MCF 10A (cell line): ENCODE measurements around the gene CROCC2. TPM values are rescaled to one million over a fixed set of nuclear protein-coding genes. Genes with fewer than 3 reads are reported as not detected.

Experiments used
- BruUV-seq: library from RNA; stranded (reverse); fragments of 400-500 nt; replicated peaks from 2 replicates; lab custom pipeline; 2021; lab: Mats Ljungman, UMichigan
- CTCF ChIA-PET: fragments of 300-600 bp; sonication (Branson Sonifier 250); formaldehyde crosslinking; extraction: SDS; loops from one replicate; lab custom pipeline; 2021; ENCODE audit warnings: antibody characterized with exemption, inconsistent platforms; lab: Yijun Ruan, JAX
- POLR2A ChIA-PET: fragments of 300-600, 350-650 bp; sonication (Branson Sonifier 250); formaldehyde crosslinking; extraction: SDS; loops from one replicate; lab custom pipeline; 2020; ENCODE audit warnings: antibody characterized with exemption, inconsistent platforms; lab: Yijun Ruan, JAX
- DNase-seq: peaks from one replicate; pipeline ENCODE4 v3.0.0-alpha.2; 2018; ENCODE audit not compliant: unreplicated experiment
- H3K27ac Mint-ChIP-seq: one replicate; pipeline ENCODE4 v1.8.0; 2022; ENCODE audit warnings: mild to moderate bottlenecking, low read depth, mixed read lengths; ENCODE audit not compliant: unreplicated experiment
- H3K27me3 Mint-ChIP-seq: one replicate; pipeline ENCODE4 v1.8.0; 2022; ENCODE audit warnings: mixed read lengths; ENCODE audit not compliant: insufficient read depth, unreplicated experiment
- H3K36me3 Mint-ChIP-seq: one replicate; pipeline ENCODE4 v1.8.0; 2022; ENCODE audit warnings: mild to moderate bottlenecking, moderate library complexity, mixed read lengths; ENCODE audit not compliant: insufficient read depth, unreplicated experiment
- H3K4me1 Mint-ChIP-seq: one replicate; pipeline ENCODE4 v1.8.0; 2022; ENCODE audit warnings: mixed read lengths; ENCODE audit not compliant: insufficient read depth, unreplicated experiment
- H3K4me3 Mint-ChIP-seq: one replicate; pipeline ENCODE4 v1.8.0; 2022; ENCODE audit warnings: mild to moderate bottlenecking, moderate library complexity, mixed read lengths; ENCODE audit not compliant: unreplicated experiment
- H3K9me3 Mint-ChIP-seq: one replicate; pipeline ENCODE4 v1.8.0; 2022; ENCODE audit warnings: mixed read lengths; ENCODE audit not compliant: unreplicated experiment
- intact Hi-C: fragments of 100-400 bp; cut with micrococcal nuclease; formaldehyde crosslinking; loops from 2 replicates; pipeline ENCODE4 v1.14.1; 2022
- total RNA-seq: library from RNA; stranded (reverse); gene quantifications from 2 replicates; pipeline ENCODE4 v1.2.3, GENCODE V29; 2022
- TF ChIP-seq, protein P1 (sequence below): fragments of 200-600 bp; IDR thresholded peaks from one replicate; pipeline ENCODE4 v1.8.0; 2022; ENCODE audit warnings: antibody characterized with exemption, mild to moderate bottlenecking; ENCODE audit not compliant: unreplicated experiment

The CROCC2 gene
- total RNA-seq, 1 experiment from 2014 or later: not detected

DNA sequence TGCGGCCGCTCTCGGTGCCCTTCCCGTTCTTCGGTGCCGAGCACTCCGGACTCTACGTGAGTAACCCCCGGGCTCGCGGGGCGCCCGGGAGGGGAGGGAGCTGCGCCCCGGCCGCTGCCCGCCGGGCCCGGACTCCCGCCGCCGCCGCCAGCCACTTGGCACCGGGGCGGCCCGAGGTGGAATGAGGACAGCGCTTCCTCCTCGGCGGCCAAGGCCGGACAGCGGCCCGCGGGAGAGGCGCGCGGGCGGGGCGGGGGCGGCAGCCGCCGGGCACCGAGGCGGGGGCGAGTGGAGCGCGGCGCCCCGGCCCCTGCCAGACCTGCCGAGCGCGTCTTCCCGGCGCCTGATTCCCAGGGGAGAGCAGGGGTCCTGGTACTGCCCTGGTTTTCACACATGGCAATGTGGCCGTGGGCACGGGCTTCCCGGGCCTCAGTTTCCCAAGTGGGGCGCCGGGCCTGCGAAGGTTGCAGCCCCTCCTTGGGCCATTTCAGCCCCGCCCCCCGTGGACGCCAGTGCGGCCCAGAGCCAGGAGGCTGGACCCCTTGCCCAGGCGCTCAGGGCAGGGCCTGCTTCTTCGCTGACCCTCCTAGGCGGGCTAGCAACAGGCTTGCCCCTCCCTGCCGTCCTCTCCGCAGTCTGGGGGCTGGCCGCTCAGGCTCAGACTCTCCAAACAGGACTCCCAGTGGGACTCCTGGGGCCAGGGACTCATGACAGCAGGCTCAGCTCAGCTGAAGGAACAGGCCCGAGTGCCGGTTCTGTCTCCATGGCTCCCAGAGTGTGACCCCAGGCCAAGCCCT lies 93.1 kb downstream of the CROCC2 start:
- Mint-ChIP-seq H3K27ac (no peak overlapping the region), H3K4me1 (peaks cover 16% of the 10 kb centered on the region), H3K9me3 (peaks cover 6% of the 10 kb centered on the region), H3K36me3 (peaks cover 14% of the 10 kb centered on the region), H3K27me3 (no peaks in the 10 kb centered on the region), H3K4me3 (peak overlapping the region; percentile 76)
- no TSS peak for BruUV-seq
- POLR2A ChIA-PET: interaction anchor here (1.1 to 1.5 kb wide), 2 partner anchors 12 to 314 kb away, joined by 3 to 8 read pairs; no protein-coding TSS in a partner anchor
- CTCF ChIA-PET: no interaction called here
- intact Hi-C loops: no loop called here
- DNase-seq: no peak
- TF ChIP-seq, protein P1, sequence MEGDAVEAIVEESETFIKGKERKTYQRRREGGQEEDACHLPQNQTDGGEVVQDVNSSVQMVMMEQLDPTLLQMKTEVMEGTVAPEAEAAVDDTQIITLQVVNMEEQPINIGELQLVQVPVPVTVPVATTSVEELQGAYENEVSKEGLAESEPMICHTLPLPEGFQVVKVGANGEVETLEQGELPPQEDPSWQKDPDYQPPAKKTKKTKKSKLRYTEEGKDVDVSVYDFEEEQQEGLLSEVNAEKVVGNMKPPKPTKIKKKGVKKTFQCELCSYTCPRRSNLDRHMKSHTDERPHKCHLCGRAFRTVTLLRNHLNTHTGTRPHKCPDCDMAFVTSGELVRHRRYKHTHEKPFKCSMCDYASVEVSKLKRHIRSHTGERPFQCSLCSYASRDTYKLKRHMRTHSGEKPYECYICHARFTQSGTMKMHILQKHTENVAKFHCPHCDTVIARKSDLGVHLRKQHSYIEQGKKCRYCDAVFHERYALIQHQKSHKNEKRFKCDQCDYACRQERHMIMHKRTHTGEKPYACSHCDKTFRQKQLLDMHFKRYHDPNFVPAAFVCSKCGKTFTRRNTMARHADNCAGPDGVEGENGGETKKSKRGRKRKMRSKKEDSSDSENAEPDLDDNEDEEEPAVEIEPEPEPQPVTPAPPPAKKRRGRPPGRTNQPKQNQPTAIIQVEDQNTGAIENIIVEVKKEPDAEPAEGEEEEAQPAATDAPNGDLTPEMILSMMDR: no peak

DNA sequence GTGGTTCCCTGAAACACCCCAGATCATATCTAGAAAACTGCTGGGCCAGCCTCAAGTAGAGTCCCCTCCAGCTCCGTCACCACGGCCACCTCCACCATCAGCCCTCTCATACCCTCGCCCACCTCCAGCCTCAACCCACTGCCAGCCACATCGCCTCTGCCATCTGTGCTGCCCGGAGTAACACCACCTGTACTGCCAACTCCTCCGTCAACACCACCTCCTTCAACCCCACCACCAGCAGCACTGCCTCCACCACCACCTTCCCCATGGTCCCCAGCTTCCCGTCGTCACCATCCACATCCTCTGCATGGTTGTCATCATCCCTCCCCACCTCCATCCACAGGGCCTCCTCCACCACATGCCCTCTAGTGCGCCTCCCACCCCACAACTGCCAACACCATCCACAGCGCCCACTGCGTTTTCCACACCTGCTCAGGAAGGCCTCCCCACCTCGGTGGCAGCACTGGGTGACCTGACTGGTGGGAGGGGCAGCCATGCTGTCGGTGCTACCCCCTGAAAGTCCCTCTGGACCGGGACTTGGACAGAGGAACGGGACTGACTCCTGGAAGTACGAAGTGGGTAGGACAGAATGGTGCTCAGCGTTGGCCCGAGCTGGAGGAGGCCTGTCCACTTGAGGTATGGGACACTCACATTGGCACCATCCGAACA lies 93.9 kb downstream of the CROCC2 start:
- peak overlapping the region; percentile 76 for H3K4me3 Mint-ChIP-seq

DNA sequence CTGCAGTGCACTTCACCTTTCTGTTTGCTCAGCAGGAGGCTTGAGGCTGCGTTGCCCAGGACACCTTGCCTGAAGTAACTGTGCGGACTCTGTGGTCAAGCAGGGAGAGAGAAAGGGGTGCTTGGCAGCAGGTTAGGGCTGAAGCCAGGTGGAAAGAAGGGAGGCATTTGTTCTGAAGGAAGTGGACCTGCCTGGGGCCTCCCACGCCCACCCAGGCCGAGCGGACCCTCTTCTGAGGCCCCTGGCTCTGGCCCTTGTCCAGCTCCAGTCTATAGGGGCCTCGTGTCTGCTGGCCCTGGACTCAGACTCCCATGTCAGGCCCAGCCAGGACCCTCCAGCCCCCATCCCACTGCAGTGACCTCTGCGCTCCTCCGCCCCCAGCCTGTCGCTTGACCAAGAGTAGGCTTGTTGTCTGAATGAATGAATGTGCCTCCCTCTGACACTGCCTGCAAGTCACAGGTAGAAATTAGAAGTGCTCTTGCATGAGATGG lies 94.7 kb downstream of the CROCC2 start:
- H3K36me3 Mint-ChIP-seq: peaks cover 16% of the 10 kb centered on the region
- POLR2A ChIA-PET: interaction anchor here (0.6 kb wide), 1 partner anchor 62 kb away, joined by 4 read pairs; no protein-coding TSS in a partner anchor

More for the DNA sequence above, 93.9 kb downstream of the CROCC2 start:
- peaks cover 16% of the 10 kb centered on the region for H3K4me1 Mint-ChIP-seq
- peaks cover 14% of the 10 kb centered on the region for H3K36me3 Mint-ChIP-seq
- no peak overlapping the region for H3K27ac Mint-ChIP-seq
- TF ChIP-seq, protein P1: no peak
- intact Hi-C loops: no loop called here
- CTCF ChIA-PET: interaction anchor here (0.9 kb wide), 1 partner anchor 10 kb away, joined by 4 read pairs; no protein-coding TSS in a partner anchor
- no peak for DNase-seq
- H3K9me3 Mint-ChIP-seq: peaks cover 6% of the 10 kb centered on the region
- POLR2A ChIA-PET: no interaction called here
- no TSS peak for BruUV-seq
- no peaks in the 10 kb centered on the region for H3K27me3 Mint-ChIP-seq

More for the DNA sequence above, 94.7 kb downstream of the CROCC2 start:
- Mint-ChIP-seq H3K4me1 (peaks cover 16% of the 10 kb centered on the region), H3K27me3 (no peaks in the 10 kb centered on the region), H3K9me3 (peaks cover 13% of the 10 kb centered on the region), H3K4me3 (peak overlapping the region; percentile 76), H3K27ac (no peak overlapping the region)
- TF ChIP-seq, protein P1: no peak
- CTCF ChIA-PET: interaction anchor here (0.9 kb wide), 1 partner anchor 11 kb away, joined by 4 read pairs; no protein-coding TSS in a partner anchor
- DNase-seq: no peak
- intact Hi-C loops: no loop called here
- BruUV-seq: no TSS peak
